ENCODE results near the gene HS3ST6. TPM values are rescaled to one million over a fixed set of nuclear protein-coding genes. Genes with fewer than 3 reads are reported as not detected.

Gene HS3ST6
- total and polyA plus RNA-seq, 2 of the 13 experiments (the other 11 are each of a cell fraction or from before 2014, with no cell fraction given): not detected

DNA sequence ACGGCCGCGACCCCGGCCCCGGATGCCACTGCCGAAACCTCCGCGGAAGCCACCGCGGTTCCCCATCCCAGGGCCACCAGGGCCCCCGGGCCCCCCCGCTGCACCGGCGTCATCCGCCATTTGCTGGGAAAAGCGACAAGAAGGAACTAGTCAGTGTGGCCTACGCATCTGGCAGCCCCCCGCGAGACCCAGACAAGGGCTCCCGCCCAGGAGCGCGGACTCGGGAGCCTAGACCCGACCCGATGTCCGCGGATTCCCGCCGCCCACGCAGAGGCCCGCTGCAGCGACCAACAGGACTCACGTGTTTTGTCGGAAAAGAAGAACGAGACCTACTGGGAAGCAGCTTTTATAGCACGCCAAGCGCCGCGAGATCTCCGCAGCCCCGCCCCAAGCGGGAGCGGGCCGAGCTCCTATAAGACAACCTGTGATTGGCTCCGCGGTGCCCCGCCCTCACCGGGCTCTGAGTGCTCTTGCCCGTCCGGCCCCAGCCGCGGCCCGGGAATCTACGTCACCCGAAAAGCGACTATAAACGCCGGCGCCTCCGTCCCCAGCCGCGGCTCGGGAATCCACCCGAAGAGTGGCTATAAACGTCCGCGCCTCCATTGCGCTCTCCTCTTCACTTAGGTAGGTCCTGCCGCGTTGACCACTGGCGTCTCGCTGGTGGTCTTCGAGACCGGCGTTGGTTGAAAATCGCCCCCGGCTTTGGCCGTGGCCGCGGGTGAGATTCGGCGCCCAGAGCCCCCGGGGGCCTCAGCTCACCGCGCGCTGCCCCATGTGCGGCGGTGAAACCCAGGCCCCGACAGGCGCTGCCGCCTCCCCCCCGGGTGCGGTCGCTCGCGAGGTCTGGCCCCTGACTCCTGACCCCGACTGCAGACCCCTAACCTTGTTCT is 46.5 kb upstream of the HS3ST6 start, which contains the start of gene RPS2 (continued):
- TF ChIP-seq, protein P1, sequence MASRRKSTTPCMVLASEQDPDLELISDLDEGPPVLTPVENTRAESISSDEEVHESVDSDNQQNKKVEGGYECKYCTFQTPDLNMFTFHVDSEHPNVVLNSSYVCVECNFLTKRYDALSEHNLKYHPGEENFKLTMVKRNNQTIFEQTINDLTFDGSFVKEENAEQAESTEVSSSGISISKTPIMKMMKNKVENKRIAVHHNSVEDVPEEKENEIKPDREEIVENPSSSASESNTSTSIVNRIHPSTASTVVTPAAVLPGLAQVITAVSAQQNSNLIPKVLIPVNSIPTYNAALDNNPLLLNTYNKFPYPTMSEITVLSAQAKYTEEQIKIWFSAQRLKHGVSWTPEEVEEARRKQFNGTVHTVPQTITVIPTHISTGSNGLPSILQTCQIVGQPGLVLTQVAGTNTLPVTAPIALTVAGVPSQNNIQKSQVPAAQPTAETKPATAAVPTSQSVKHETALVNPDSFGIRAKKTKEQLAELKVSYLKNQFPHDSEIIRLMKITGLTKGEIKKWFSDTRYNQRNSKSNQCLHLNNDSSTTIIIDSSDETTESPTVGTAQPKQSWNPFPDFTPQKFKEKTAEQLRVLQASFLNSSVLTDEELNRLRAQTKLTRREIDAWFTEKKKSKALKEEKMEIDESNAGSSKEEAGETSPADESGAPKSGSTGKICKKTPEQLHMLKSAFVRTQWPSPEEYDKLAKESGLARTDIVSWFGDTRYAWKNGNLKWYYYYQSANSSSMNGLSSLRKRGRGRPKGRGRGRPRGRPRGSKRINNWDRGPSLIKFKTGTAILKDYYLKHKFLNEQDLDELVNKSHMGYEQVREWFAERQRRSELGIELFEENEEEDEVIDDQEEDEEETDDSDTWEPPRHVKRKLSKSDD (CRISPR knock-in tag; IDR thresholded peaks at IDR 0.05; ENCODE audit: low read depth): no peak; the same call in 1 of the 2 replicates
- TF ChIP-seq ZFY (CRISPR knock-in tag; IDR thresholded peaks at IDR 0.05): peak; percentile 77
- peak; percentile 84; the same call in 1 of the 2 replicates for TF ChIP-seq ZC3H4 (CRISPR knock-in tag; IDR thresholded peaks at IDR 0.05; ENCODE audit: borderline replicate concordance)
- TF ChIP-seq ETS1 (CRISPR knock-in tag; IDR thresholded peaks at IDR 0.05): no peak
- TF ChIP-seq, protein P2, sequence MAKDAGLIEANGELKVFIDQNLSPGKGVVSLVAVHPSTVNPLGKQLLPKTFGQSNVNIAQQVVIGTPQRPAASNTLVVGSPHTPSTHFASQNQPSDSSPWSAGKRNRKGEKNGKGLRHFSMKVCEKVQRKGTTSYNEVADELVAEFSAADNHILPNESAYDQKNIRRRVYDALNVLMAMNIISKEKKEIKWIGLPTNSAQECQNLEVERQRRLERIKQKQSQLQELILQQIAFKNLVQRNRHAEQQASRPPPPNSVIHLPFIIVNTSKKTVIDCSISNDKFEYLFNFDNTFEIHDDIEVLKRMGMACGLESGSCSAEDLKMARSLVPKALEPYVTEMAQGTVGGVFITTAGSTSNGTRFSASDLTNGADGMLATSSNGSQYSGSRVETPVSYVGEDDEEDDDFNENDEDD (CRISPR knock-in tag; IDR thresholded peaks at IDR 0.05; ENCODE audit: borderline replicate concordance): peak; percentile 70; the same call in 1 of the 2 replicates
- TF ChIP-seq ZKSCAN8 (CRISPR knock-in tag; IDR thresholded peaks at IDR 0.05; ENCODE audit: borderline replicate concordance): no peak
- peak; percentile 80 for TF ChIP-seq GMEB1 (CRISPR knock-in tag; IDR thresholded peaks at IDR 0.05; ENCODE audit: borderline replicate concordance)
- peak; percentile 73; the same call in 1 of the 2 replicates for TF ChIP-seq ZNF317 (CRISPR knock-in tag; IDR thresholded peaks at IDR 0.05)
- peak; percentile 95 for TF ChIP-seq CHD2 (IDR thresholded peaks at IDR 0.05; ENCODE audit: low read depth, low read length)
- TF ChIP-seq ZNF160 (CRISPR knock-in tag; IDR thresholded peaks at IDR 0.05): peak; percentile 66; the same call in 1 of the 2 replicates
- TF ChIP-seq, protein P3, sequence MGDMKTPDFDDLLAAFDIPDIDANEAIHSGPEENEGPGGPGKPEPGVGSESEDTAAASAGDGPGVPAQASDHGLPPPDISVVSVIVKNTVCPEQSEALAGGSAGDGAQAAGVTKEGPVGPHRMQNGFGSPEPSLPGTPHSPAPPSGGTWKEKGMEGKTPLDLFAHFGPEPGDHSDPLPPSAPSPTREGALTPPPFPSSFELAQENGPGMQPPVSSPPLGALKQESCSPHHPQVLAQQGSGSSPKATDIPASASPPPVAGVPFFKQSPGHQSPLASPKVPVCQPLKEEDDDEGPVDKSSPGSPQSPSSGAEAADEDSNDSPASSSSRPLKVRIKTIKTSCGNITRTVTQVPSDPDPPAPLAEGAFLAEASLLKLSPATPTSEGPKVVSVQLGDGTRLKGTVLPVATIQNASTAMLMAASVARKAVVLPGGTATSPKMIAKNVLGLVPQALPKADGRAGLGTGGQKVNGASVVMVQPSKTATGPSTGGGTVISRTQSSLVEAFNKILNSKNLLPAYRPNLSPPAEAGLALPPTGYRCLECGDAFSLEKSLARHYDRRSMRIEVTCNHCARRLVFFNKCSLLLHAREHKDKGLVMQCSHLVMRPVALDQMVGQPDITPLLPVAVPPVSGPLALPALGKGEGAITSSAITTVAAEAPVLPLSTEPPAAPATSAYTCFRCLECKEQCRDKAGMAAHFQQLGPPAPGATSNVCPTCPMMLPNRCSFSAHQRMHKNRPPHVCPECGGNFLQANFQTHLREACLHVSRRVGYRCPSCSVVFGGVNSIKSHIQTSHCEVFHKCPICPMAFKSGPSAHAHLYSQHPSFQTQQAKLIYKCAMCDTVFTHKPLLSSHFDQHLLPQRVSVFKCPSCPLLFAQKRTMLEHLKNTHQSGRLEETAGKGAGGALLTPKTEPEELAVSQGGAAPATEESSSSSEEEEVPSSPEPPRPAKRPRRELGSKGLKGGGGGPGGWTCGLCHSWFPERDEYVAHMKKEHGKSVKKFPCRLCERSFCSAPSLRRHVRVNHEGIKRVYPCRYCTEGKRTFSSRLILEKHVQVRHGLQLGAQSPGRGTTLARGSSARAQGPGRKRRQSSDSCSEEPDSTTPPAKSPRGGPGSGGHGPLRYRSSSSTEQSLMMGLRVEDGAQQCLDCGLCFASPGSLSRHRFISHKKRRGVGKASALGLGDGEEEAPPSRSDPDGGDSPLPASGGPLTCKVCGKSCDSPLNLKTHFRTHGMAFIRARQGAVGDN (CRISPR knock-in tag; IDR thresholded peaks at IDR 0.05): peak; percentile 75
- no peak; the same call in 1 of the 2 replicates for TF ChIP-seq ZNF430 (CRISPR knock-in tag; IDR thresholded peaks at IDR 0.05)
- no peak for TF ChIP-seq ZKSCAN5 (CRISPR knock-in tag; IDR thresholded peaks at IDR 0.05)
- TF ChIP-seq TBX2 (CRISPR knock-in tag; IDR thresholded peaks at IDR 0.05; ENCODE audit: borderline replicate concordance): peak; percentile 45; the same call in 1 of the 2 replicates
- TF ChIP-seq PLRG1 (conservative IDR thresholded peaks at IDR 0.05): no peak
